Thyroid gland (tissue), 4 donors: ENCODE measurements around the gene ETFBKMT. TPM values are rescaled to one million over a fixed set of nuclear protein-coding genes. Genes with fewer than 3 reads are reported as not detected.

Experiments used
- DNase-seq, 2 donors: peaks; one replicate each; pipeline ENCODE4 v3.0.0-alpha.2; 2019
- H3K27ac ChIP-seq, 3 donors: fragments of 200-600 bp; sonication (generic); 1 replicate in 2 of 3; 2 replicates in 1 of 3; pipeline ENCODE4 v1.5.1; 2016 to 2019; ENCODE audit warnings: mild to moderate bottlenecking in 1 of 3, moderate library complexity in 1 of 3
- H3K27me3 ChIP-seq: fragments of 200-600 bp; sonication (generic); one replicate; pipeline ENCODE4 v1.5.1; 2019
- H3K36me3 ChIP-seq, 2 donors: fragments of 200-600 bp; sonication (generic); one replicate each; pipeline ENCODE4 v1.5.1; 2016 to 2019
- H3K4me1 ChIP-seq, 2 donors: fragments of 200-600 bp; sonication (generic); one replicate each; pipeline ENCODE4 v1.5.1; 2017 to 2019
- H3K4me3 ChIP-seq, 3 donors: fragments of 200-600 bp; sonication (generic); replicated peaks in 1 of 3; 1 replicate in 2 of 3; 2 replicates in 1 of 3; pipeline ENCODE4 v1.5.1; 2016; ENCODE audit warnings: mild to moderate bottlenecking in 1 of 3
- H3K9me3 ChIP-seq: fragments of 200-600 bp; sonication (generic); one replicate; pipeline ENCODE4 v1.5.1; 2017
- CTCF ChIP-seq, 6 experiments: fragments of 200-600 bp in 3 of 6; fragments of 450-650 bp in 3 of 6; sonication (generic) in 3 of 6; IDR thresholded peaks; one replicate each; pipeline ENCODE4 v1.5.1; 2016 to 2019; ENCODE audit warnings: antibody characterized with exemption in 6 of 6, mild to moderate bottlenecking in 2 of 6, inconsistent platforms in 1 of 6, moderate library complexity in 1 of 6
- POLR2A ChIP-seq, 2 donors: fragments of 450-650 bp; IDR thresholded peaks; one replicate each; pipeline ENCODE4 v1.6.1; 2017; ENCODE audit warnings: antibody characterized with exemption in 2 of 2, mild to moderate bottlenecking in 2 of 2, moderate library complexity in 1 of 2
- WGBS, 2 donors: methylation state at CpG; one replicate each; pipeline ENCODE4 v1.1.5; 2017; 5-methylcytosine and 5-hydroxymethylcytosine counted together
- intact Hi-C: fragments of 100-400 bp; cut with DNase I; formaldehyde crosslinking; loops from one replicate; pipeline ENCODE4 v1.15.1; 2023
- total RNA-seq, 4 donors: library from RNA; depleted of rRNA; stranded (reverse); fragments of >200 nt; gene quantifications; one replicate each; pipeline ENCODE4 v1.2.3, GENCODE V29; 2016

Gene ETFBKMT
- total RNA-seq, 4 donors from 2014 or later: 5.8 to 9.8 (median 6.4) TPM

DNA sequence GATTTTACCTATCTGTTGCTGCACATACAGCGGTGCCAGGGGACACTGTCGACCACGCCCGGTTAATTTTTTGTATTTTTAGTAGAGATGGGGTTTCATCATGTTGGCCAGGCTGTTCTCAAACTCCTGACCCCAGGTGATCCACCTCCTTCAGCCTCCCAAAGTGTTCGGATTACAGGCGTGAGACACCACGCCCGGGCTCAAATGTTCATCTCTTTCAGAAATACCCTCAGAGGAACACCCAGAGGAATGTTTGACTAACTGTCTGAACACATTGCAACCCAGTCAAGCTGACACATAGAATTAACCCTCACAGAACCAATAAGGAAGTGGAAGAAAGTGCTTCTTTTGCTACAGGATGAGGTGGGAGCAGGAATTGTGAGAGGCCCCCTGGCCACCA, 15.0 kb upstream of the ETFBKMT start:
- DNase-seq: no peak
- 80 to 90% methylated on average over 8 of the region's 8 CpGs for WGBS, 2 donors
- Histone ChIP-seq H3K27ac (no peak overlapping the region), H3K4me3 (no peak overlapping the region), H3K36me3 (no peaks in the 10 kb centered on the region), H3K4me1 (no peaks in the 10 kb centered on the region), H3K9me3 (no peaks in the 10 kb centered on the region), H3K27me3 (no peaks in the 10 kb centered on the region)
- intact Hi-C loops: no loop called here
- TF ChIP-seq CTCF (IDR thresholded peaks at IDR 0.05) (no peak), POLR2A (IDR thresholded peaks at IDR 0.05) (no peak)

GRCh38 chr12:31645924-31646323, 13.6 kb upstream of the ETFBKMT start:
- intact Hi-C loops: no loop called here
- no peak for DNase-seq
- no peak for TF ChIP-seq CTCF (IDR thresholded peaks at IDR 0.05)
- no peak for TF ChIP-seq POLR2A (IDR thresholded peaks at IDR 0.05)

DNA sequence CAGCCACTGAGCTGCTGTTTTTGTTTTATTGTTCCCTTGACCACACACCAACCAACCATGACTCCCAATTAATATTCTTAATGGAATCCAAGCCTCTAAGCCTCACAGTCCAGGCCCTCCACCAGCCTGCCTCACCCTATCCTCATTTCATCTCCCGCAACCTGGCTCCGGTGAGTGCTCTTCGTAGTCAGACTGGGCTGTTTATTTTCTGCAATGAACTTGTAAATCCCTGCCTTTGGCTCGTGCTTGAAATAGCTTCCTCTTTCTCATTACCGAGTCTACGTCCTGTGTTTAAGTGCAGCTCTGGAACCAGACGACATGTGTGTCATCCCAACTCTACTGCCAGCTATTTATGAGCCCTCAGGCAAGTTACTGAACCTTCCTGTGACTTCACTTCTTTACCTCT, 12.4 kb upstream of the ETFBKMT start:
- no peaks in the 10 kb centered on the region for H3K9me3 ChIP-seq
- intact Hi-C loops: no loop called here
- TF ChIP-seq CTCF (IDR thresholded peaks at IDR 0.05) (no peak), POLR2A (IDR thresholded peaks at IDR 0.05) (no peak)
- no peak for DNase-seq
- no peaks in the 10 kb centered on the region for H3K4me1 ChIP-seq
- WGBS, 2 donors: 54 to 55% methylated on average over 7 of the region's 7 CpGs
- no peak overlapping the region for H3K4me3 ChIP-seq
- H3K36me3 ChIP-seq: no peaks in the 10 kb centered on the region
- H3K27me3 ChIP-seq: no peaks in the 10 kb centered on the region
- no peak overlapping the region for H3K27ac ChIP-seq

More at GRCh38 chr12:31645924-31646323, 13.6 kb upstream of the ETFBKMT start:
- Histone ChIP-seq H3K27ac (no peak overlapping the region), H3K9me3 (no peaks in the 10 kb centered on the region), H3K4me1 (no peaks in the 10 kb centered on the region), H3K27me3 (no peaks in the 10 kb centered on the region), H3K36me3 (no peaks in the 10 kb centered on the region), H3K4me3 (no peak overlapping the region)
- 64 to 75% methylated on average over 5 of the region's 5 CpGs for WGBS, 2 donors

GRCh38 chr12:31650918-31651317, 8.6 kb upstream of the ETFBKMT start:
- TF ChIP-seq POLR2A (IDR thresholded peaks at IDR 0.05): no peak
- DNase-seq: no peak
- WGBS, 2 donors: 56% methylated on average over 6 of the region's 6 CpGs
- H3K27me3 ChIP-seq: no peaks in the 10 kb centered on the region
- H3K4me1 ChIP-seq: no peaks in the 10 kb centered on the region
- intact Hi-C loops: loop anchor here (10.0 kb wide), 2 partner anchors 414 to 654 kb away; no protein-coding TSS in a partner anchor
- no peak overlapping the region for H3K4me3 ChIP-seq
- no peaks in the 10 kb centered on the region for H3K9me3 ChIP-seq
- no peaks in the 10 kb centered on the region for H3K36me3 ChIP-seq
- no peak overlapping the region for H3K27ac ChIP-seq

DNA sequence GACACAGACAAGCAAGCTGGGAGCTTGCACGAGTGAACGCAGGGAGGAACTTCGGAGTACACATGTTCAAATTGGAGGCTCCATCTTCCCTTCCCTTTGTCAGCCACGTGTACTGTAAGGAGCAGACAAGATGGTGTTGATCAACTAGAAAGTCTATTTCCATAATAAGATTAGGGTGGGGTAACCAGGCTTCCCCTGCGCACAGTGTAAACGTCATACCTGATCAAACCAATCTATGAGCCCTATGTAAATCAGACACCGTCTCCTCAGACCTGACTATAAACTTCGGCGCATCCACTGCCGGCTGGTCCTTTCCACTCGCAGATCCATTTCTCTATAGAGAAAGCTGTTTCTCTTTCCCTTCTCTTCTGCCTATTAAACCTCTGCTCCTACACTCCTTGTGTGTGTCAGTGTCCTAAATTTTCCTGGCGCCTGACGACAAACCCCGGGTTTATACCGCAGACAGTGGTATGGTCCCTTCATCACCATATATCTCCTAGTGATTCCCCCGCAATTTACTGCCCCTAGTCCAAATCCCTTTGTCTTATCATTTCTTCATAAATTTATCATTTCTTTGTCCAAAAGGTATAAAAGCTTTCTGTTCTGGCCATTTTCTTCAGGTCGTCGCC, 7.5 kb upstream of the ETFBKMT start:
- Histone ChIP-seq H3K4me3 (no peak overlapping the region), H3K27me3 (no peaks in the 10 kb centered on the region), H3K27ac (no peak overlapping the region), H3K4me1 (no peaks in the 10 kb centered on the region), H3K36me3 (no peaks in the 10 kb centered on the region), H3K9me3 (no peaks in the 10 kb centered on the region)
- WGBS, 2 donors: 87% methylated on average over 18 of the region's 18 CpGs
- DNase-seq: no peak
- TF ChIP-seq POLR2A (IDR thresholded peaks at IDR 0.05): no peak
- no peak for TF ChIP-seq CTCF (IDR thresholded peaks at IDR 0.05)
- intact Hi-C loops: loop anchor here (10.0 kb wide), 2 partner anchors 413 to 653 kb away; no protein-coding TSS in a partner anchor
